Measurements from ENCODE around the gene MDH1. TPM values are rescaled to one million over a fixed set of nuclear protein-coding genes. Genes with fewer than 3 reads are reported as not detected.
"Not testable (repeated sequence)": the region's sequence is repeated elsewhere in the genome, so short reads cannot be mapped to it uniquely, and the experiment has no call there.

Gene MDH1
- total RNA-seq, 1 donor from 2014 or later: 392 TPM

DNA sequence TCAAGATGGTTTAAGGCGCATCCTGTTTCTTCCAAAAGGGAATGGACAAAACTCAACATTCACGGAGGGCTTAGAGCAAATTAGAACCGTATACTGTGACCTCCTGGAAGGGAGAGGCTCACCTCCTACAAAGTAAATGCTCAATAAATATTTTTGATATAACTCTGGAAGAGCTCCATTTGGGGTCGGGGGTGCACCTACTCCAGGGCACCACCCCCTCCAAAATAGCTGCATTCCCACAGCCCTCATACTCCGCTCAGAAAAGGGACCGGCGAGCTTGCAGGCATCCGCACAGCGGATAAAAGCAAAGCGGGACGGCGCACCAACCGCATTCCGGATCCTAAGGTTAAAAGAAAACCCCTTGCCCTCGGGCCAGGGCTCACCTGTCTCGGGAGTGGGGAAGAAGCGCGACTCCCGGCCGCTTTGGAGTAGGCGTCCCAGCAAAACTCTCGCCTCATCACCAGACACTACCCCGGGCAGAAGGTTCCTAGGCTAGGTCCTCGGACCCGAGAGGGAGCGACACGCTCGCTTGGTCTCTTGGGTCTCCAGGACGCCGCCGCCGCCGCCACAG lies 864 bp upstream of the MDH1 start:
- peak; percentile 93 for DNase-seq (ENCODE audit: low spot score)

DNA sequence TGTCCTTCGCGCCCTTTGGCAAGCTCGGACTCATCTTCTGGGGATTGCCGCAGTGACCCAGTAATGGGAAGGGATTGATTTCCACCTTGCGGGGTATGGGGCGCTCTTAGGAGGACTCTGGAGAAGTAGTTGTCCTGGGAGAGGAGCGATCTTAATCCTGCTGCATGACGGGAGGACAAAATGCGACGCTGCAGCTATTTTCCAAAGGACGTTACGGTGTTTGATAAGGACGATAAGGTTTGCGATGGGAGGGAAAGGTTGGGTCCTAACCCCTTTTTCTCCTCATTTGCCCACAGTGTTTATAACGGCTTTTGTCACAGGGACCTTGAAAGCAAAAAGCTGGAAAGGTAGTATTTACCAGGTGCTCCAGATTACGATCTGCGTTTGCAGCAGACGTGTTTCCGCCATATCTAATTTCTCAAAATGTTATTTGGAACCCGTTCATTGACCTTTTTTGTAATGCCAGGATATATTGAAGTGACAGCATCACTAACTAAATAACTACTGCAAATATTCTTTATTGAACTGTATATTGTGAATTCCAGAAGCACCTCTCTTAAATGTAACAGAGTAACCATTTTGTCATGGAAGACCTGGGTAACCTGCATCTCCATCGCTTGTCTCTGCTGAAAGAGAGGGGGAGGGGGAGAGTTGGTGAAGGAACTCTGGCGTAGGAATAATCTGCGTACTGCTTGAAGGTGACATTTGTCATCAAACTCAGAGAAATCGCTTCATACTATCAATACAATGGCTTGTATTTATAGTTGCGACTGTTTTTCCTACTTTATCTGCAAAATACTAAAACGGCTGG lies 590 bp downstream of the MDH1 start:
- no peak for DNase-seq (ENCODE audit: low spot score)

- no peak for DNase-seq (ENCODE audit: low spot score)
Measured at GRCh38 chr2:63590626-63591408, 2.1 kb downstream of the MDH1 start.

- no peak for DNase-seq (ENCODE audit: low spot score)
Measured at GRCh38 chr2:63591566-63592175, 2.9 kb downstream of the MDH1 start.

DNA sequence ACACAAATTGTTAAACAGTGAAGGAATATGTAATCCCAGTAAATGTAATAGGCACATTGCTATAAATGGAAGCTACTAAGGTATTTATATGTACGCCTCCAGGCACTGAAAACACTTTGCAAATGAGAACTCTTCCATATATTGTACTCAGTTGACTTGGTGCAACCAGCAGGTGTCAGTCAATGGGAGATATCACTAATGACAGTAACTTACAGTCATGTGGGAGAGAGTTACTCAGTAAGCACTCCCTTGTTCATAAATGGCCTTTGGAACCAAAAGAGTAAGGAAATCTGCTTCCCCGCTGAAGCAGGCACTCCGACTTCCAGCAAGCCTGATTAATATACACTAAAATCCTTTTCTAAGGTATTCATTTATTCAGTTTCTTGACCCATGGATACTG lies 5.9 kb downstream of the MDH1 start:
- no peak for DNase-seq (ENCODE audit: low spot score)

- DNase-seq (ENCODE audit: low spot score): no peak
Measured at GRCh38 chr2:63596401-63596883, 7.7 kb downstream of the MDH1 start.

- no peak for DNase-seq (ENCODE audit: low spot score)
Measured at GRCh38 chr2:63598981-63599380, 10.2 kb downstream of the MDH1 start.

- DNase-seq (ENCODE audit: low spot score): no peak
Measured at GRCh38 chr2:63600881-63601460, 12.2 kb downstream of the MDH1 start.

DNA sequence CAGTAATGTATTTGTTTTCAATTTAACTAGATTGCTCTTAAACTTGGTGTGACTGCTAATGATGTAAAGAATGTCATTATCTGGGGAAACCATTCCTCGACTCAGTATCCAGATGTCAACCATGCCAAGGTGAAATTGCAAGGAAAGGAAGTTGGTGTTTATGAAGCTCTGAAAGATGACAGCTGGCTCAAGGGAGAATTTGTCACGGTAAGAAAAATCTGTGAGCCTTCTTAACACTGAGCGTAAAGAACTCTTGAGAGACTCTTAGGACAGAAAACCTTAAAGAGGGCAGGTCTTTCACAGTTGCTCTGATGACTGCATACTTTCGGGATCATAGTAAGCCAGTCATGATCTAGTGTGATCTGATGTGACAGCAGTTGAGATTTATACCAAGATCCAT lies 15.9 kb downstream of the MDH1 start:
- DNase-seq (ENCODE audit: low spot score): no peak

GRCh38 chr2:63608865-63609264 lies 20.1 kb downstream of the MDH1 start:
- DNase-seq (ENCODE audit: low spot score): not testable (repeated sequence)

DNA sequence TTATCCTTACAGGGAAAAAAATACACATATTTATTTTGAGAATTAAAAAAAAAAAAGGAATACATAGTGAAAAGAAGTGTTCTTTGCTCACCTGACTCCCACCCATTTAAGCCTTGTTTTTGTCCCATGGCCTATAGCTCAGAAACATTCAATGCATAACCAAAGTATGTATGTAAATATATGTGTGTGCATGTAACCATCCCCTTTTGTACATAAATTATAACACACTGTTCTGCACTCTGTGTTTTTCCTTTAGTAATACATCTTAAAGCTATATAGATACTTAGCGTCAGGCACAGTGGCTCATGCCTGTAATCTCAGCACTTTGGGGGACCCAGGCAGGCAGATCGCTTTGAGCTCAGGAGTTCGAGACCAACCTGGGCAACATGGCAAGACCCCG lies 21.8 kb downstream of the MDH1 start:
- DNase-seq (ENCODE audit: low spot score): no peak

- no peak for DNase-seq (ENCODE audit: low spot score)
Measured at GRCh38 chr2:63613391-63613901, 24.7 kb downstream of the MDH1 start.

DNA sequence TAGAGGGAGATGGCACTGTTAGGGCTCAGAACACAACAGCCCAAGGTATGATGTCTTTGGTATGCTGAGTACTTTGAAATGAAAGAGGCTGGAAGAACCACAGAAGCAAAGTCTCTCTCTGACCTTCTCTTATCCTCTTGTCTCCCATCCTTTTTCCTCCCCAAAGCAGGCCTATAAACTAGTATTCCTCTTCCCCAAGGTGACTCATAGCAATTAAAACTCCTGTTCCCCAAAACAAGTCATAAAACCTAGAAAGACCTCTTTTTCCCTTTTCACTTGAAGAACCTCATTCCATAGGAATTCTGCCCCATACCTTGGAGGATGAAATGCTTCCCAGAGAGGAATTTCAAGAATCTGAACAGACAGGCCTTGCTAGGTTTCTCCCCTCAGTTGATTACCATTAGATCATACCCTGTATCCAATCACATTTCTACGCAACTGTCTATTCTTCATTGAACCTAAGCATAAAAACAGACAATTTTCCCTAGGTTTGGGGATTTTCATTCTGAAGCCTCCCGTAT lies 25.7 kb downstream of the MDH1 start:
- DNase-seq (ENCODE audit: low spot score): no peak

GRCh38 chr2:63614983-63615945 lies 26.5 kb downstream of the MDH1 start:
- no peak for DNase-seq (ENCODE audit: low spot score)

GRCh38 chr2:63617366-63617765 lies 28.6 kb downstream of the MDH1 start:
- DNase-seq (ENCODE audit: low spot score): no peak

DNA sequence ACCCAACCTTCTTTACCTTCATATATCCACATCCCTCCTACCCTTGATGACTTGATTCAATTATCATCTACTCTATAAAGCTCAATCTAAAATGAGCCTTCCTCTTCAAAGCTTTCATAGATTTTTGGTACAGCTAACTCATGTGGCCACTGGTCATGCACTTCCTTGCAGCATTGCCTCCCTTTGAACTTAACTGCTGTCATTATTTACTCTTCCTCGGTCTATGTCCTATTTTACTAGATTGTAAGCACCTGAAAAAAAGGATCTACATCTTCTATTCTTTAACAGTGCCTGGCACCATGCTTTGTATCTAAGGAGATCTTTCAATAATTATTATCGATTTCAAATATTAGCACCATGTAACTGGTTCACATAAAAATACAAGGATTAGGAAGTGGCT lies 30.6 kb downstream of the MDH1 start:
- DNase-seq (ENCODE audit: low spot score): no peak

- no peak for DNase-seq (ENCODE audit: low spot score)
Measured at GRCh38 chr2:63622751-63623150, 34.0 kb downstream of the MDH1 start.

- DNase-seq (ENCODE audit: low spot score): not testable (repeated sequence)
Measured at GRCh38 chr2:63623763-63624162, 35.0 kb downstream of the MDH1 start.

- DNase-seq (ENCODE audit: low spot score): no peak
Measured at GRCh38 chr2:63627866-63628265, 39.1 kb downstream of the MDH1 start.
